NCI-H82 treated with DMSO at 0.1 percent for 48 hours (cell line): ENCODE data around the gene MICAL2.

Source experiments
- DNase-seq: peaks from one replicate; lab custom pipeline; 2025; ENCODE audit not compliant: unreplicated experiment; lab: John Stamatoyannopoulos, UW

The MICAL2 gene

GRCh38 chr11:12169822-12170221 lies 59.4 kb downstream of the MICAL2 start:
- no peak for DNase-seq

- no peak for DNase-seq
Measured at GRCh38 chr11:12170501-12170900, 60.1 kb downstream of the MICAL2 start.

- no peak for DNase-seq
Measured at GRCh38 chr11:12170984-12171383, 60.6 kb downstream of the MICAL2 start.

GRCh38 chr11:12171921-12172320 lies 61.5 kb downstream of the MICAL2 start:
- DNase-seq = no peak

GRCh38 chr11:12172493-12173013 lies 62.2 kb downstream of the MICAL2 start:
- DNase-seq = no peak

GRCh38 chr11:12173111-12173510 lies 62.7 kb downstream of the MICAL2 start:
- DNase-seq = no peak

- DNase-seq = no peak
Measured at GRCh38 chr11:12174128-12174476, 63.7 kb downstream of the MICAL2 start.

GRCh38 chr11:12174477-12175143 lies 64.2 kb downstream of the MICAL2 start:
- no peak for DNase-seq

GRCh38 chr11:12175694-12176241 lies 65.4 kb downstream of the MICAL2 start:
- DNase-seq = no peak

GRCh38 chr11:12176410-12176809 lies 66.0 kb downstream of the MICAL2 start:
- DNase-seq = no peak

- no peak for DNase-seq
Measured at GRCh38 chr11:12177739-12178338, 67.4 kb downstream of the MICAL2 start.

- no peak for DNase-seq
Measured at GRCh38 chr11:12179019-12179418, 68.6 kb downstream of the MICAL2 start.

- no peak for DNase-seq
Measured at GRCh38 chr11:12179531-12179930, 69.1 kb downstream of the MICAL2 start.

- no peak for DNase-seq
Measured at GRCh38 chr11:12180257-12181205, 70.1 kb downstream of the MICAL2 start.

- DNase-seq = no peak
Measured at GRCh38 chr11:12182302-12182675, 71.9 kb downstream of the MICAL2 start.

- no peak for DNase-seq
Measured at GRCh38 chr11:12182676-12183541, 72.5 kb downstream of the MICAL2 start.

- no peak for DNase-seq
Measured at GRCh38 chr11:12183827-12184620, 73.6 kb downstream of the MICAL2 start.

GRCh38 chr11:12184699-12185098 lies 74.3 kb downstream of the MICAL2 start:
- DNase-seq = no peak

- no peak for DNase-seq
Measured at GRCh38 chr11:12185106-12185690, 74.8 kb downstream of the MICAL2 start.
